ENCODE data around the gene TSHB.

- TF ChIP-seq EZH2 (IDR thresholded peaks at IDR 0.05; ENCODE audit: insufficient read depth, poor library complexity, severe bottlenecking) (no peak), EZH2phosphoT487 (IDR thresholded peaks at IDR 0.05; ENCODE audit: insufficient read depth, low read depth) (no peak)
Observed at GRCh38 chr1:115052454-115053083, 22.9 kb downstream of the TSHB start.

Data from GM23248 (cell line).